ENCODE data around the gene MXRA5.
"Not testable (repeated sequence)": the region's sequence is repeated elsewhere in the genome, so short reads cannot be mapped to it uniquely, and the experiment has no call there.

The MXRA5 gene

DNA sequence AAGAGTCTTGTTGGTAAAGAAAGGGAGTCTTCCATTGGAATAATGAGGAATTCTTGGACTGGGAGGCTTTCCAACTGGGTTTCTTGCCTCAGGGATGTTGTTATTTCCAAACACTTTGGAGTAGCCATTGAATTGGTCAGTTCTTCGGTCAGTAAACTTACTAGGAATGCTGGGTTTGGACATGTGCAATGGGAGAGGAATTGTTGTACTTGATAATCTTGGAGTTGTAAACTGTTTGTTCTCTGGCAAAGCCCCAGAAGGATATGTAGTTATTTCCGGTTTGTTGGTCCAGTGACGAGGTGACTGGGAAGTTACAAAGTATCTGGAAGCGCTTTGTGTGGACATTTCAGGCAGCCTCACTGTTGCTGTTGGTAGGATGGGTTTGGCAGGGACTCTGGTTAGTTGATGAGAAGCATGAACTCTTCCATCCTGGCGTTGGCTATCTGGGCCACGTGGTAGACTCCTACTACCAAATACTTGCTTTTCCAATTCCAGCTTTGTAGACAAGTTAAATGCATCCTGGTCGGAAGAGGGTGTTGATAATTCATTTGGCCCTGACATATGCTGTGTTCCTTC is 25.9 kb downstream of the MXRA5 start:
- no peak for DNase-seq (ENCODE audit: low read depth, low spot score)

DNA sequence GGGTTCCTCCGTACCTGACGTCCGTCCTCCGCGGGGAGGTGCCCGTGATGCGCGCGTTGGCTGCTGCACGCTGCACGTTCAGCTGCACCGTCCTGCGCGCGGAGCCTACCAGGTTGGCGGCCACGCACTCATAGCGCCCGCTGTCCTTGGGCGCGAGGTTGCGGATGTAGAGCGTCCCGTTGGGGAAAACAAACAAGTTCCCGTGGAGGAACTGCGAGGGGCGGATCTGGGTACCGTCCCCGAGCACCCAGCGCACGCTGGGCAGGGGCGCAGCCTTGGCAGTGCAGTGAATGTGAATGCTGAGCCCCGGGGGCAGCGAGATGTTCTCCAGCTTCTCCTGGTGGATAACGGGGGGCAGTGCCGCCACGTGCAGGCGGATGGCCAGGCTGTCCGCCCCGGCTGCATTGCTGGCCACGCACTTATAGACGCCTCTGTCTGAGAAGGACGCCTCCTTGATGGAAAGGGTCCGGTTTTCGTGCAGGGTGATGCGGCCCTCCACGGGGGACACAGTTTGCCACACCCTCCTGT is 29.2 kb downstream of the MXRA5 start:
- DNase-seq (ENCODE audit: low read depth, low spot score), result no peak

DNA sequence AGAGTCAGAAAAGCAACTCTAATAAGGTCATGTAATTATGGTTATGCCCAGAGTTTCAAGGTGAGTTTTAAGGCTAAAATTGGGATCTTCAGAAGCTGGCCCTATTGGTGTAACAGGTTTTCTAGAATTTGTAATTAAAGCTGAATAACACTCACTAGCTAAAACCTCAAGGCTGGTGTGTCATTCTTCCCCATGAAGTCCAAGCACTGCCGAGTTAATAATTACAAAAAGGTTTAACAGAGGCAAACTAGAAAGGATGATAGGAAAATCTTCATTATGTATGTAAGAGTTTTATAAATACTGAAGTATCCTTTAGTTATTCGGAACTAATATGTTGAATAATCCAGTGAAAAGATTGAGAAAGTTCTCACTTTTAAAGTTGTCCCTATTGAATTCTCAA is 34.3 kb downstream of the MXRA5 start:
- DNase-seq (ENCODE audit: low read depth, low spot score), result no peak

DNA sequence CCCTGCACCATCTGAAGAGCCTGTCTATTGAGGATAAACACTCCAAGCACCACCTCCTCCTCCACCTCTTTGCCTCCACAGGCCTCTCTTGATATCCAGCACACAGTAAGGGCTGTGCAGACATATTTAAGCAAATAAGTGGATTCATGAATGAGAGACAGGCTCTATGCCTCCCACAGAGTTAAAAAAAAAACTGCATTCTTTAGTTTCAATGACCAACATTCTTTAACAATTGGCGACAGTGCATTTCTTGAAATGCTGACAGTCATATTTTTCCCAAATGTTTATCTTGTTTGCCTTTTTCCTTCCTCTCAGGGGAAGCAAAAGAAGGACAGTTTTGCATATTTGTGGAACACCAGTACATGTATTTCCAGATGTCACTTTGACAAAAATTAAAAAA is 38.6 kb downstream of the MXRA5 start:
- no peak for DNase-seq (ENCODE audit: low read depth, low spot score)

DNA sequence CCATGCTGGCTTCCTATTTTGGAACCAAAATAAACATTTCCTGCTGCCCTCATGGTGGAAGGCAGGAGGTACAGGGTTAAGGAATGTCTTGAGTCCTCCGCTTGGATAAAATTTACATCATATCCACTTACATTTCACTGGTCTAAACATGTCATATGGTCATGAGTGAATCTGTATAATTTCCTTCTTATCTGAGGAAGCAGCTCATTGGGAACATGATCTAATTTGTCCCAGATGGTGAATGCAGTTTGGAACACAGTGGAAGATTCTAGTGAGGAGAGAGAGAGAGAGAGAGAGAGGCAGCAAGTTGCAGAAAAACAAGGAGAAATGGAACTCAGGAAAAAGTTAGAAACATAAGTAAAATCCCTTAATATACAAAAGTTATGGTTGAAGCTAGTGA is 46.8 kb downstream of the MXRA5 start:
- no peak for DNase-seq (ENCODE audit: low read depth, low spot score)

DNA sequence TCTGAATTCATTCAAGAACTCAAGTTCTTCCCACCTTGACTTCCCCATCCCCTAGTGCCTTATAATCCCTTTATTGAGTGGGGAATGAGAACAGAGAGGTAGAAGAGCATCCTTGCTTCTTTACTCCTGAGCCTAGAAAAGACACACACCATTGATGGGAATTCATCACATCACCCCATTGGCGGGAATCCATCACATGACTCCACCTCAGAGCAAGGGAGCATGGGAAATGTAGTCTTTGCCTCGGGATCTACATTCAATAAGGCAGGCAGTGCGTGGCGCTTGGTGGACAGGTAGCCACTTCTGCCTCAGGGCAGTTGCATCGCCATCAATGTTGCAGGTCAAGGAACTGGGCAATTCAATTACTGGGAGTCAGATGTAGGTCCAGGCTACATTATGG is 50.7 kb downstream of the MXRA5 start:
- peak; percentile 69 for DNase-seq (ENCODE audit: low read depth, low spot score)

DNA sequence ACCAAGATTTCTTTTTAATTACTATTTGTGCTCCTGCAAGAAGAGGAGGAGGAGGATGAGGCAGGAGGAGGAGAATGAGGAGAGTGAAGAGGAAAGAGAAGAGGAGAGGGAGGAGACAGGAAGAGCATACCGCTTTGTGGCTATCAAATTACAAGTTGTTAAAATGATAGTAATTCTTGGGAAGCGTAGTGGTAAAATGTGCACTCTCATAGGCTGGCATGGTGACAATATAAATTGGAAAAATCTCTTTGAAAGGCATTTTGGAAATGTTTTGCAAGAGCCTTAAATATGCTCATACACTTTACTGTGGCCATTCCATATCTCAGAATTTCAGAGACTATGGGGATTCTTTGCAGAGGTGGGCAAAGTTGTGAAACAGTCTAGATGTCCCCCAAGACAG is 53.2 kb downstream of the MXRA5 start:
- no peak for DNase-seq (ENCODE audit: low read depth, low spot score)

DNA sequence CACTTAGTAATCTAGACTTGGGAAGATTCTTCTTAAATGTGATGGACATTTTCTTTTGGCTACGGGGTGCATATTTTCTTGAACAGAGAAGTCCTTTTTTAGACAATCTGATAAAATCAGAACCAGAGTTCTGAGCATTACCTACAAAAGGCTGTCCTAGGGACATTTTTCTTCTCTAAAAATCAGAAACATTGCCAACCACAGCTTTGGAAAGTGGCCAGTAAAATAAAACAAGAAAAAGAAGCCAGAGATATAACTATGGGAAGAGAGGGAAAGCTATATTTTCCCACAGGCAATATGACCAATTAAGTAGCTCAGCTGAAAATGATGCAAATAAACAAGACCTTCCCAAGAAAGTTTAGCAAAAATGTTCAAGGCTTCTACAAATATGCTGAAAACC is 55.9 kb downstream of the MXRA5 start:
- DNase-seq (ENCODE audit: low read depth, low spot score), result no peak

DNA sequence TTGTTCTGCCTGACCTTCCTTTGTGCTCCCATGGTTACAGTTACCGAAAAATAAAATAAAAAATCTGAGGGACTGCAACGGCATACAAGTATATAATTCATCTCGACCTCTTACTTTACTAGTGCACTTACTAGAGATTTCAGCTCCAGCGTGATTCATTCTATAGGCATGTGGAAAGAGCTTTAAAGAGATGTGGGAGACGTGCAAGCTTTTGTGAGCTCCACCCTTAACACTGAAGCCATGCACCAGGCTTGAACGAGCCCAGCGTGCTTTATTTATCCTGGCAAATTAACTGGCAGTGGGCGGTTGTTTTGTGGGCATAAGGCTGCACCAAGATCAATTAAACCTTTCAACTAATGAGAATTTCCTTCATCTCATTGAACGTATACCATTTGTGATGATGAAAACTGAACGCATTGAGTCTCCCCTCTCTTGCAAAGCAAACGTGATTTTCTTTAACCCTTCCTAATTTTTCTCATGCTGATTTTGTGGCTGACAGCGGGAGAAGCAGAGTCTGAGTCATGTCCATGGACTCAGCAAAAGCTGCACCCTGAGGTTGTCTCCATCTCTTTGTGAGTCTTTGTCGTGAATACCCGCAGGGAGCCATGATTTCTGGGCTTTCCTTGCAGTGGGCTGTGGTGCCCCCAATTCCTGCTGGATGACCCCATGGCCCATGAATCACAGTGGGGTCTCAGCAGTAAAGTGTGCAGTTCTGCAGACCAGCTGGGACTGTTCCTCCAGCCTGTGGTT is 60.1 kb downstream of the MXRA5 start:
- peak; percentile 36 for DNase-seq (ENCODE audit: low read depth, low spot score)

DNA sequence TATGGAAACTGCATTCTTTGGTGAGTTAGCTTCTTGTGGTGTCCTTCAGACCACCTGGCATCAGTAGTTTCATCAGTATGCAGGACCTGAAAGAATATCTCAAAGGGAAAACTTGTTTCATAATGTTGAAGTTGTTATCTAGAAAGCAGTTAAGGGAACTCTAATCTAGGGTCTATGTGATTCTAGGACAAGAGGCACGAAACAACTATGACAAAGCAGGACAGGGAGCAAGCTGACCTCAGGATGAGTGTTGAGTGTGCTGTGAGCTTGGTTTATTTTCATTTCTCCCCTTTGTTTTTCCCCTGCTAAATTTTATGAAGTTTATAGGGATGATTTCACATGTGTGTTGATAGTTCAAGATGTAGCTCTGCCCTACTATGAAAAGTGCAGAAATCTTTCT is 65.7 kb downstream of the MXRA5 start:
- no peak for DNase-seq (ENCODE audit: low read depth, low spot score)

DNA sequence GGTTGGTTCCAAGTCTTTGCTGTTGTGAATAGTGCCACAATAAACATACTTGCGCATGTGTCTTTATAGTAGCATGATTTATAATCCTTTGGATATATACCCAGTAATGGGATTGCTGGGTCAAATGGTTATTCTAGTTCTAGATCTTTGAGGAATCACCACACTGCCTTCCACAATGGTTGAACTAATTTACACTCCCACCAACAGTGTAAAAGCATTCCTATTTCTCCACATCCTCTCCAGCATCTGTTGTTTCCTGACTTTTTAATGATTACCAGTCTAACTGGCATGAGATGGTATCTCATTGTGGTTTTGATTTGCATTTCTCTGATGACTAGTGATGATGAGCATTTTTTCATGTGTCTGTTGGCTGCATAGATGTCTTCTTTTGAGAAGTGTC is 72.8 kb downstream of the MXRA5 start:
- not testable (repeated sequence) for DNase-seq (ENCODE audit: low read depth, low spot score)

DNA sequence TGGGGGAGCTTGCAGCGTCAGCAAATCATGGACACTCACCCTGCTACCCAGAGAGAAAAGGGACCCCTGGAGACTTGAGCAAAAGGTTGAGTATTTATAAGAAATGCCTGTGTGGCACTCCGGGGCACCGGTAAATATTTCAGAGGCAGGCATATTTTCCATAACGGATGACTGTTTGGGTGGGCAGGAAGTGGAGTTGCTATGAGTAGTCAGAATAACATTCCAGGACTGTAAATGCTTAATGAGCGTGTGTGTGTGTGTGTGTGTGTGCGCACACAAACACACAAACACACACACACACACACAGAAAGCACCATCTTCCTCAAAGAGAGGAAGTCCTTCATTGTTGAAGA is 74.6 kb downstream of the MXRA5 start:
- DNase-seq (ENCODE audit: low read depth, low spot score), result no peak

DNA sequence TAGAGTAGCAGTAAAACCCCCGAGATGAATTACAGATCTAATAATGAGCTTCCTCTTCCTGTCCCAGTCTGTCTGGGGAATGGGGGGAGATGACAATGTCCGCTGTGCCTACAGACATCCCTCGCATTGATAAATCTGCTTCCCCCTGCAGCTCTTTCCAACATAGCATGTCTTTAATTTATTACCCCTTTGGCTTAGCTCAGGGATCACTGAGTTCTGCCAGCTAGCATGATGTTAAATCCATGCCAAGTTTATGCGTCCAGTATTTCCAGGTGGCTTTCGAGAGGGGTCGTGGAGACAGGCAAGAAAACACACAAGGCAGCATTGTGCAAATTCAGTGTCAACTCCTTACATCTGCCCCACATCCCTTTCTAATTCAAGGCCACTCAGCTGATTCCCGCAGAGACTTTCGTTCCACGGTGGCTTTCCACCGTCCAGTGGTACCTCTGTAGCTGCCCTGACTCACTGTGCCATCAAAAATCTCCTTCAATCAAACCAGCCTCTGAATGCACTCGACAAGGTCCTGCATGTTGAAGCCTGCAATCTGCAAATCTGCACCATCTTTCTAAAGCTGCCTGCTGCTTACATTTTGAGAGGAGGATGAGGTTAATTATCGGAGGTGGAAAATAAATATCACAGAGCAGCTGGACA is 75.1 kb downstream of the MXRA5 start:
- no peak for DNase-seq (ENCODE audit: low read depth, low spot score)

DNA sequence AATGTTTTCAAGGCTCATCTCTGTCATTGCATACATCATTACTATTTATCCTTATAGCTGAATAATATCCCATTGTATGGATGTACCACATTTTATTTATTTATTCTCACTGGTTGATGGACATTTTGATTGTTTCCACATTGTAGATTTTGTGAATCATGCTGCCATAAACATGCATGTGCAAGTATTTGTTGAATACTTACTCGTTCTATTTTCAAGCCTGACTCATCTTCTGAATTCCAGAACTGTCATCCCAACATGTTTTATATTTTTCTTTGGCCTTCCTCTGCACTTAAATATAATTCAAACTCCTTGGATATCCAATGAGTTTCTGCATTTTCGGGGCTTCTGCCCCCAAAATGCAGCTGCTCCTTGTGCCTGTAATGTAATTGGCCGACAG is 77.6 kb downstream of the MXRA5 start:
- no peak for DNase-seq (ENCODE audit: low read depth, low spot score)

DNA sequence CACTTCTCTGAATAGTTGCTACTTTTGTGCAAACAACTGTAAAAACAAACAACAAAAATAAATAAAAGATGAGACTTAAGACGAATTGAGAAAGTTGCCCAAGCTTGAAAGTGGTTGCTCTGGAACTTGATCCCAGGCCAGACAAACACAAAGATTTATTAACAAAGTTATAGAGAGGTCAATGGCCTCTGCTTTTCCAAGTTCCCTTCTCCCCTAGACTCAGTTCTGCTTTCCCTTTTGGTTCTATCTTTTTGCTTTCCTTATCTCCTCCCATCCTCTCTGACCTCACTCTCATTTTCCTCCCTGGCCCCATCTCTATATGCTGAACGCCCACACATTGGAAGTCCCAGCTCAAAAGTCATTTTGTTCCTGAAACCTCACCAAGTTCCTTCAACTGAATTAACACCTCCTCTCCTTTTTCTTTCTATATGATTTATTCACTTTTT is 82.7 kb downstream of the MXRA5 start:
- DNase-seq (ENCODE audit: low read depth, low spot score), result no peak

DNA sequence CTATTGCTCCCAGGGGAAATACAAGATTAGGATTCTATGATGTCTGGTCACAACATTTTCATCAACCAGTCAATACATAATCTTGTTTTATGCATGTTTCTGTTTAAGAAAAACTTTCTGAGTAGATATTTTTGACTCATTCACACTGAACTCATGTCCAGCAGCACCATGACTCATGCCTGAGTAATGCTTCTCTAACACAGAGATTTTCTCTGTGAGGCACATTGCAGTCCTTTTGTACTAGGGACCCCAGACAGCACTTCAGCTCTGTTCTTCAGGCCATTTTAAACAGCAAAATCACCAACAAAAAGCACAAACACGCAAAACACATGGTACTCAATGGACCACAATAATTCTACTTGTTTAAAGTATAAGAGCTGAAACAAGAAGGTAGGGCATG is 83.6 kb downstream of the MXRA5 start:
- peak; percentile 12 for DNase-seq (ENCODE audit: low read depth, low spot score)
